ENCODE data around the gene MYOC. TPM values are rescaled to one million over a fixed set of nuclear protein-coding genes. Genes with fewer than 3 reads are reported as not detected.

Gene MYOC
- total and polyA plus RNA-seq, 2 experiments from 2014 or later = not detected

GRCh38 chr1:171597203-171597602 is 55.3 kb downstream of the MYOC start:
- 88% methylated on average over 1 of the region's 1 CpG for WGBS (ENCODE audit: low lambda C conversion rate, missing lambda C conversion rate)
- Histone ChIP-seq H3K9me2 (replicated peaks; ENCODE audit: insufficient read depth) (no peaks in the 10 kb centered on the region), H3K9me3 (ENCODE audit: low read depth) (no peaks in the 10 kb centered on the region), H3K27me3 (no peaks in the 10 kb centered on the region), H4K20me1 (ENCODE audit: insufficient read depth, poor library complexity, severe bottlenecking) (no peaks in the 10 kb centered on the region), H3K36me3 (replicated peaks; ENCODE audit: insufficient read depth, low read depth) (peaks cover 4% of the 10 kb centered on the region), H3K4me1 (ENCODE audit: insufficient read depth) (no peaks in the 10 kb centered on the region), H3K79me2 (no peaks in the 10 kb centered on the region), H3K27ac (no peak overlapping the region), H3K4me3 (no peak overlapping the region), H2AFZ (no peak overlapping the region), H3K4me2 (no peak overlapping the region)
- TF ChIP-seq EZH2phosphoT487 (IDR thresholded peaks at IDR 0.05; ENCODE audit: low read depth, severe bottlenecking, unreplicated experiment) (no peak), CTCF (IDR thresholded peaks at IDR 0.05; ENCODE audit: poor library complexity) (no peak), EZH2 (IDR thresholded peaks at IDR 0.05; ENCODE audit: borderline replicate concordance) (no peak)
- DNase-seq (ENCODE audit: low spot score) = no peak

GRCh38 chr1:171596705-171597104 is 55.8 kb downstream of the MYOC start:
- Histone ChIP-seq H3K9me2 (replicated peaks; ENCODE audit: insufficient read depth) (no peaks in the 10 kb centered on the region), H3K4me3 (no peak overlapping the region), H4K20me1 (ENCODE audit: insufficient read depth, poor library complexity, severe bottlenecking) (no peaks in the 10 kb centered on the region), H3K27me3 (no peaks in the 10 kb centered on the region), H3K27ac (no peak overlapping the region), H3K36me3 (replicated peaks; ENCODE audit: insufficient read depth, low read depth) (peaks cover 4% of the 10 kb centered on the region), H3K79me2 (no peaks in the 10 kb centered on the region), H3K4me1 (ENCODE audit: insufficient read depth) (no peaks in the 10 kb centered on the region), H3K9me3 (ENCODE audit: low read depth) (no peaks in the 10 kb centered on the region), H2AFZ (no peak overlapping the region), H3K4me2 (no peak overlapping the region)
- no peak for DNase-seq (ENCODE audit: low spot score)
- 100% methylated on average over 2 of the region's 2 CpGs for whole genome bisulfite sequencing (ENCODE audit: low lambda C conversion rate, missing lambda C conversion rate)
- no peak for TF ChIP-seq EZH2phosphoT487 (IDR thresholded peaks at IDR 0.05; ENCODE audit: low read depth, severe bottlenecking, unreplicated experiment)
- TF ChIP-seq CTCF (IDR thresholded peaks at IDR 0.05; ENCODE audit: poor library complexity) = no peak
- no peak for TF ChIP-seq EZH2 (IDR thresholded peaks at IDR 0.05; ENCODE audit: borderline replicate concordance)

- H2AFZ ChIP-seq = no peak overlapping the region
- no peak overlapping the region for H3K27ac ChIP-seq
- H3K27me3 ChIP-seq = no peaks in the 10 kb centered on the region
- TF ChIP-seq EZH2phosphoT487 (IDR thresholded peaks at IDR 0.05; ENCODE audit: low read depth, severe bottlenecking, unreplicated experiment) (no peak), CTCF (IDR thresholded peaks at IDR 0.05; ENCODE audit: poor library complexity) (no peak), EZH2 (IDR thresholded peaks at IDR 0.05; ENCODE audit: borderline replicate concordance) (no peak)
- no peak overlapping the region for H3K4me3 ChIP-seq
- H3K4me1 ChIP-seq (ENCODE audit: insufficient read depth) = no peaks in the 10 kb centered on the region
- H3K9me2 ChIP-seq (replicated peaks; ENCODE audit: insufficient read depth) = no peaks in the 10 kb centered on the region
- no peak overlapping the region for H3K4me2 ChIP-seq
- H4K20me1 ChIP-seq (ENCODE audit: insufficient read depth, poor library complexity, severe bottlenecking) = no peaks in the 10 kb centered on the region
- no peaks in the 10 kb centered on the region for H3K79me2 ChIP-seq
- no peak for DNase-seq (ENCODE audit: low spot score)
- 96% methylated on average over 1 of the region's 1 CpG for WGBS (ENCODE audit: low lambda C conversion rate, missing lambda C conversion rate)
- no peaks in the 10 kb centered on the region for H3K9me3 ChIP-seq (ENCODE audit: low read depth)
- peaks cover 4% of the 10 kb centered on the region for H3K36me3 ChIP-seq (replicated peaks; ENCODE audit: insufficient read depth, low read depth)
These were observed 56.4 kb downstream of the MYOC start for GRCh38 chr1:171596119-171596518.

GRCh38 chr1:171595324-171595723 is 57.2 kb downstream of the MYOC start:
- Histone ChIP-seq H3K4me1 (ENCODE audit: insufficient read depth) (no peaks in the 10 kb centered on the region), H3K9me3 (ENCODE audit: low read depth) (no peaks in the 10 kb centered on the region), H3K27ac (no peak overlapping the region), H3K4me3 (no peak overlapping the region), H3K79me2 (no peaks in the 10 kb centered on the region), H3K36me3 (replicated peaks; ENCODE audit: insufficient read depth, low read depth) (peaks cover 4% of the 10 kb centered on the region), H2AFZ (no peak overlapping the region), H3K27me3 (no peaks in the 10 kb centered on the region), H3K4me2 (no peak overlapping the region), H3K9me2 (replicated peaks; ENCODE audit: insufficient read depth) (no peaks in the 10 kb centered on the region), H4K20me1 (ENCODE audit: insufficient read depth, poor library complexity, severe bottlenecking) (no peaks in the 10 kb centered on the region)
- WGBS (ENCODE audit: low lambda C conversion rate, missing lambda C conversion rate) = 100% methylated on average over 1 of the region's 1 CpG
- no peak for DNase-seq (ENCODE audit: low spot score)
- no peak for TF ChIP-seq CTCF (IDR thresholded peaks at IDR 0.05; ENCODE audit: poor library complexity)
- TF ChIP-seq EZH2 (IDR thresholded peaks at IDR 0.05; ENCODE audit: borderline replicate concordance) = no peak
- no peak for TF ChIP-seq EZH2phosphoT487 (IDR thresholded peaks at IDR 0.05; ENCODE audit: low read depth, severe bottlenecking, unreplicated experiment)
